Measurements from ENCODE around the gene FAM13C.

Gene FAM13C

GRCh38 chr10:59335497-59335896 lies 26.9 kb downstream of the FAM13C start (continued):
- no peak for TF ChIP-seq ZNF26 (tag by site-specific recombination; IDR thresholded peaks at IDR 0.05)
- TF ChIP-seq ZFP3 (tag by site-specific recombination; IDR thresholded peaks at IDR 0.05; ENCODE audit: low read depth) = no peak
- TF ChIP-seq ZSCAN18 (tag by site-specific recombination; IDR thresholded peaks at IDR 0.05) = no peak
- no peak for TF ChIP-seq ZNF623 (tag by site-specific recombination; IDR thresholded peaks at IDR 0.05)
- TF ChIP-seq ZFP69B (tag by site-specific recombination; IDR thresholded peaks at IDR 0.05) = no peak
- TF ChIP-seq ZNF843 (tag by site-specific recombination; IDR thresholded peaks at IDR 0.05) = no peak
- no peak for TF ChIP-seq ZSCAN23 (tag by site-specific recombination; IDR thresholded peaks at IDR 0.05)
- no peak for TF ChIP-seq ZBTB17 (tag by site-specific recombination; IDR thresholded peaks at IDR 0.05)
- TF ChIP-seq PATZ1 (tag by site-specific recombination; IDR thresholded peaks at IDR 0.05) = no peak

- ChIA-PET CTCF (interaction anchor here (0.5 kb wide), 1 partner anchor 382 kb away, joined by 3 read pairs; no protein-coding TSS in a partner anchor), POLR2A (no interaction called here)
- Histone ChIP-seq H3K4me3 (ENCODE audit: low read depth, low read length) (no peak overlapping the region), H3K9me3 (ENCODE audit: control insufficient read depth, insufficient read depth, low read depth, low read length) (no peaks in the 10 kb centered on the region), H3K4me1 (ENCODE audit: control insufficient read depth, insufficient read depth, low read length) (0 out of 2 replicates have a peak, but pooled peaks cover 2% of the 10 kb centered on the region), H3K27ac (ENCODE audit: extremely low read depth, low read depth, low read length) (no peak overlapping the region), H3K36me3 (ENCODE audit: control insufficient read depth in 2 of 2, insufficient read depth in 1 of 2, low read length in 2 of 2) (no peaks in the 10 kb centered on the region)
- no peak for TF ChIP-seq ZBTB21 (tag by site-specific recombination; IDR thresholded peaks at IDR 0.05)
- no peak for TF ChIP-seq ZNF19 (tag by site-specific recombination; IDR thresholded peaks at IDR 0.05; ENCODE audit: low read depth)
- TF ChIP-seq ZFP69B (tag by site-specific recombination; IDR thresholded peaks at IDR 0.05) = no peak
- TF ChIP-seq TSHZ1 (tag by site-specific recombination; IDR thresholded peaks at IDR 0.05; ENCODE audit: borderline replicate concordance) = no peak
- TF ChIP-seq RBAK (tag by site-specific recombination; IDR thresholded peaks at IDR 0.05) = no peak
- TF ChIP-seq ZNF48 (tag by site-specific recombination; IDR thresholded peaks at IDR 0.05) = no peak
- no peak for TF ChIP-seq OVOL3 (tag by site-specific recombination; IDR thresholded peaks at IDR 0.05)
- no peak for TF ChIP-seq YY2 (tag by site-specific recombination; IDR thresholded peaks at IDR 0.05)
- no peak for TF ChIP-seq ELK4 (IDR thresholded peaks at IDR 0.05; ENCODE audit: borderline replicate concordance, low read depth, low read length)
These were observed 28.6 kb downstream of the FAM13C start for GRCh38 chr10:59333701-59334100.

Data from HEK293 (cell line).